ENCODE measurements around the gene TMEM59L. TPM values are rescaled to one million over a fixed set of nuclear protein-coding genes. Genes with fewer than 3 reads are reported as not detected.

TMEM59L gene
- total and polyA plus RNA-seq, 8 donors, result 0.56 to 8.9 (median 1.2) TPM

- Histone ChIP-seq H3K4me3 (no peak overlapping the region), H3K27ac (no peak overlapping the region), H3K9me3 (no peaks in the 10 kb centered on the region), H3K4me1 (no peaks in the 10 kb centered on the region), H3K36me3 (no peaks in the 10 kb centered on the region), H3K27me3 (no peaks in the 10 kb centered on the region)
- TF ChIP-seq CTCF (IDR thresholded peaks at IDR 0.05), result no peak
- no peak for ATAC-seq
- no peak for FAIRE-seq
- peak in 1 of 6 donors; percentile 42 for DNase-seq
- intact Hi-C loops (cut with DNase I), result no loop called here
- WGBS, 2 donors, result 83 to 85% methylated on average over 9 to 10 of the region's 10 CpGs
Observed at GRCh38 chr19:18620311-18620710, 7.6 kb downstream of the TMEM59L start.

GRCh38 chr19:18620902-18621301 is 8.2 kb downstream of the TMEM59L start:
- no peaks in the 10 kb centered on the region for H3K9me3 ChIP-seq
- ATAC-seq (no peak), FAIRE-seq (no peak), DNase-seq (peak in 1 of 6 donors; percentile 19)
- intact Hi-C loops (cut with DNase I), result no loop called here
- H3K36me3 ChIP-seq, result no peaks in the 10 kb centered on the region
- H3K4me3 ChIP-seq, result no peak overlapping the region
- H3K4me1 ChIP-seq, result no peaks in the 10 kb centered on the region
- WGBS, 2 donors, result 78 to 84% methylated on average over 7 of the region's 7 CpGs
- no peak for TF ChIP-seq CTCF (IDR thresholded peaks at IDR 0.05)
- H3K27me3 ChIP-seq, result no peaks in the 10 kb centered on the region
- H3K27ac ChIP-seq, result no peak overlapping the region

GRCh38 chr19:18626906-18627305 is 14.2 kb downstream of the TMEM59L start:
- DNase-seq, result peak in 1 of 6 donors; percentile 16
- ATAC-seq, result no peak
- no peak for FAIRE-seq
- Histone ChIP-seq H3K36me3 (no peaks in the 10 kb centered on the region), H3K27ac (no peak overlapping the region), H3K9me3 (no peaks in the 10 kb centered on the region), H3K27me3 (no peaks in the 10 kb centered on the region), H3K4me3 (no peak overlapping the region), H3K4me1 (no peaks in the 10 kb centered on the region)
- 67 to 71% methylated on average over 2 of the region's 2 CpGs for WGBS, 2 donors
- intact Hi-C loops (cut with DNase I), result no loop called here
- TF ChIP-seq CTCF (IDR thresholded peaks at IDR 0.05), result no peak

GRCh38 chr19:18629166-18630088 is 16.8 kb downstream of the TMEM59L start:
- intact Hi-C loops (cut with DNase I), result no loop called here
- no peak for TF ChIP-seq CTCF (IDR thresholded peaks at IDR 0.05)
- FAIRE-seq, result no peak
- H3K27ac ChIP-seq, result no peak overlapping the region
- 70 to 77% methylated on average over 15 of the region's 15 CpGs for WGBS, 2 donors
- H3K9me3 ChIP-seq, result no peaks in the 10 kb centered on the region
- no peaks in the 10 kb centered on the region for H3K36me3 ChIP-seq
- peak in 2 of 4 donors; percentile 39 to 42 for ATAC-seq
- no peaks in the 10 kb centered on the region for H3K4me1 ChIP-seq
- H3K27me3 ChIP-seq, result no peaks in the 10 kb centered on the region
- peak in 2 of 6 donors; percentile 26 to 44 for DNase-seq
- no peak overlapping the region for H3K4me3 ChIP-seq

GRCh38 chr19:18633321-18633720 is 20.7 kb downstream of the TMEM59L start:
- TF ChIP-seq CTCF (IDR thresholded peaks at IDR 0.05), result no peak
- intact Hi-C loops (cut with DNase I), result no loop called here
- Histone ChIP-seq H3K36me3 (no peaks in the 10 kb centered on the region), H3K9me3 (no peaks in the 10 kb centered on the region), H3K27ac (no peak overlapping the region), H3K4me3 (no peak overlapping the region), H3K4me1 (peaks cover 2 to 3% (median 3%) of the 10 kb centered on the region in 3 donors), H3K27me3 (no peaks in the 10 kb centered on the region)
- FAIRE-seq, result no peak
- 43 to 47% methylated on average over 8 of the region's 8 CpGs for WGBS, 2 donors
- peak in 4 of 6 donors; percentile 47 to 85 (median 63) for DNase-seq
- no peak for ATAC-seq

Data from pancreas (tissue), 10 donors.